HG02588 (cell line): ENCODE data around the gene NECTIN1.

Source experiments
- ATAC-seq: cut with Tn5 transposase; IDR thresholded peaks from one replicate; pipeline ENCODE4 v1.9.1; 2021; ENCODE audit warnings: mild to moderate bottlenecking, moderate library complexity; ENCODE audit not compliant: unreplicated experiment

The NECTIN1 gene

DNA sequence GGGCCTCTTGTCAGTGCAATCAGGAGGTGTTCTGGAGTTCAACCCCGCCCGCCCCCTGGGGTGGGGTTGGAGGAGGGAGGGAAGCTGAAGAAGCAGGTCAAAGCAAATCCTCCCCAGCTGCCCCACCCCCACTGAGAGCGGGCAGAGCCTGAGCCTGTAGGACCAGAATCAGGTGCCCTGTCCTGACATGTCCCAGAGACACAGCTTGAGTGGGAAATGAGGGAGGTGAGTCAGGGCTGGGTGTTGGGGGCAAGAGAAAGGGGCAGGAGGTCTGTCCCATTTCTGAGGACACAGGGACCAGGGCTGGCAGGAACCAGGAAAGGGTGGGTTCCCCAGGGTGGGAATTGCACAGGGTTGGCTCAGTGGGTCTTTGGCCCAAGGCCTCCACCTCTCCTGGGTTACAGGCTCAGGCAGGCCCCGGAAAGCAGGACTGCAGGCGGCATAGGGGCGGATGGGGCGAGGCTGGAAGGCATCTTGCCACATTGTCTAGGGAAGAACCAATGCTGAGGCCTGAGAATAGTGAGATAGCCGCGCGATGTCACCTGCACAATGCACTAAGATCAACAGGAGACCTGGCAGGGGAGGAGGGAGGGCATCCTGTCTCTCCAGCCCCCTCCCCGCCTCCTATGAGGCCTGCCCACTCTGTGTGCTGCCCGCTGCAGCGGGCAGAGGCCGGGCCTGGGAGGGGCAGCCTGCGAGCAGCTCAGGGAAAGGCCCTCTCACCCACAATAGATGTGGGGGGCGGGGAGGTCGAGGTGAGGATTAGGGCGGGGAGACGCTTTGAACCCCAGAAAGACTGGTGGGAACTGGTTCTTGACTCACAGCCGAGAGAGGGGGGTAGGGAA, 32.4 kb downstream of the NECTIN1 start:
- ATAC-seq = no peak

GRCh38 chr11:119694334-119694733, 34.7 kb downstream of the NECTIN1 start:
- ATAC-seq = no peak

DNA sequence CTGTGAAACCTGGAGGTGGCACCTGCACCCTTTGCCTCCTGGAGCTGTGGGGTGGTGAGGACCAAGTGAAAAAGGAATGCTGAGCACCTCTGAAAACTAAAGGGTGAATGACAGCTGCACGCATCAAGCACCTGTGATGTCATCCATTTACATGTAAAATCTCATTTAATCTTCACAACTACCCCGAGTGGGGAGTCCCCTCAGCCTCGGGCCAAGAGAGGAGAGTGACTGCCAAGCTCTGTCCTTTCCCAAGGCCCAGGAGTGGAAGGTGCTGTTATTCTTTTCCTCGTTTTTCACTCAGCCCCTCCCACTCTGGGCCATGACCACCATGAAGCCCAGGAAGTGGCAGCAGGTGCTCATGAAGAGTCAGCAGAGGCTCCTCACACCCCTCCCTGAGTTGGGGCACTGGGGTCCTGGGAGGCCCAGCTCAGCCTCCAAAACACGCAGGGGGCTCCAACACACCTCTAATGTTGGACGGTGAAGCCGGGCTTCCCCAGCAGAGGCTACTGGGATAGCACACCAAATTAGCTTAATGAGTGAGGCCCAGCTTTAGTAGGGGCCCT, 35.7 kb downstream of the NECTIN1 start:
- ATAC-seq = no peak

GRCh38 chr11:119692540-119692820, 36.5 kb downstream of the NECTIN1 start:
- no peak for ATAC-seq

DNA sequence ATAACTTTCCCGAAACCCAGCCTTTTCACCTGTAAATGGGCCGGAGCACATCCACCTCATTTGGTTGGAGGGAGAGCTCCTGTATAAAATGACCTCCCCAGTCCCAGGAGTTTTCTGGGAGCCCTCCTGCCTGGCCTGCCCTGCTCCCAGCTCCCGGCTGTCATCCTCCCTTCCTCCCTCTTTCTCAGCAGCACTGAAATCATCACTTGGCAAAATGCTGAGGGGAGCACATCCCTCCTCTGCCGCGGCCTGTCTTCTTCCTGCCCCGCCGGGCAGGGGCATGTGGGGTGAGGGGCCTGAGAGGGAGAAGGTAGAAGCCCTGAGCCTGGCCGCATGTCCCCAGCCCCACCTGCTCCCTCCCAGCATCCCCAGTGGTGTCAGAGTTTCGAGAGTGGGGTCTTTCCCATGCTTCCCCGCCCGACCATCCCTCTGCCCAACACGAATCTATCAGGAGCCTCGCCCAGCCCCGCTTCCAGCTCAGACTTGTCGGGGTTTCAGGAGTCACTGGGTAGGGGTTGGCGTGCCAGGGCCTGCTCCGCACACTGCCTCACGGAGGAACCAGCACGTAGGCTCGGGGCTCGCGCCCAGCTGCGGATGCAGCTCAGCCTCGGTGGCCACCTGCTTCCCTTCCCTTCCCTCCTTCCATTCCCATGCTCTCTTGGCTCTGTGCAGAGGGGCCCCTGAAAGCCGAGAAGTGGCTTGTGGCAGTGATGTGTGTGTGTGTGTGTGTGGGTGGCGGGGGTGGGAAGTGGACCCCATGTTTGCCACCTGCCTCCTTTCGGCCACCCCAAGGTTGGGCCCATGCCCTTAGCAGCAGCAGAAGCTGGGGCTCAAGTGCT, 37.1 kb downstream of the NECTIN1 start:
- no peak for ATAC-seq

GRCh38 chr11:119691020-119691666, 37.9 kb downstream of the NECTIN1 start:
- no peak for ATAC-seq

DNA sequence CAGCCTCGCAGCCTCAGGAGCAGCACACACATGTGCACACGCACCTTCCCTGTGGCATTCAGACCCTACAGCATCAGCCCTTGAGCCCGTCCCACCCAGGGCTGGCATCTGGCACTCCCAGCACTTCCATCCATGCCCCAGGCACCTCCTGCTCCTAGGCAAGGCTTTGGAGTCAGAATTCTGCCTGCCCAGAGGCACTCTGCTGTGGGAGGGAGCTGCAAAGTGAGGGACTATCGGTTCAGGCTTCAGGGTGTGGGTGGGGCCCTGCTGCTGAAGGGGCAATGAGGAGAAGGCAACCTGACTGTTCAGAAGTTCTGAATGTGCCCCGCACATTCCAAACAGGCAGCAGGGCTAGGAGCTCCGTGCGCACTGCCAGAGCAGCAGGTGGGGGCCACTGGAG, 39.7 kb downstream of the NECTIN1 start:
- no peak for ATAC-seq

- ATAC-seq = no peak
These were observed 40.6 kb downstream of the NECTIN1 start for GRCh38 chr11:119688356-119688755.

DNA sequence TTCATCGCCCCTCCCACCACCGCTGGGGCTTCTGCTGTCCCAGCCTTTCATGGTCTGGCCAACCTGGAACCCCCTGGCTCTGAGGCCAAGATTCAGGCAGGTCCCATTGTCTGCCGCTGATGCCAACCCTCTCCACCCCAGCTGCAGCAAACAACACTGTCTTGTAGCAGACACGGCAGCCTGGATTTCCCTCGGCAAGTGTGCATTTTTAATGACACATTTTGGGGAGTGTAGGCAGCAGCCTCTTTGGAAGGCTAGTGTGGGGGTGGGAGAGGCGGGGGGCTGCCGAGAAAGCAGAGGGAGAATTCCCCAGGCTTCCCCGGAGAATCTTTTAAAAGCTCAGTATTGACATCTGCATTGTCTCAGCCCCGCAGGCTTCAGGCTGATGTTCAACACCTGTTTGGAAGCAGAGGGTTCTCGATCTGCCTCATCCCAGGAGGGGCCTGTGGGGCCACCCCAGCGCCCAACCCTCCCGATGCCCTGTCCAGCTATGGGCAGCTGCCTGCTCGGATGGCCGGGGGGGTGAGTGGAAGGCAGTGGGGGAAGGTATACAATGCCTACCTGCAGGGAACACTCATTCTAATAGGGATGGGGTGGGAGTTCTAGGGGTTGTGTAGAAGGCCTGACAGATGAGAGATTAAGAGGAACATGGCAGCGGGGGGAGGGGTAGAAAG, 41.5 kb downstream of the NECTIN1 start:
- no peak for ATAC-seq

DNA sequence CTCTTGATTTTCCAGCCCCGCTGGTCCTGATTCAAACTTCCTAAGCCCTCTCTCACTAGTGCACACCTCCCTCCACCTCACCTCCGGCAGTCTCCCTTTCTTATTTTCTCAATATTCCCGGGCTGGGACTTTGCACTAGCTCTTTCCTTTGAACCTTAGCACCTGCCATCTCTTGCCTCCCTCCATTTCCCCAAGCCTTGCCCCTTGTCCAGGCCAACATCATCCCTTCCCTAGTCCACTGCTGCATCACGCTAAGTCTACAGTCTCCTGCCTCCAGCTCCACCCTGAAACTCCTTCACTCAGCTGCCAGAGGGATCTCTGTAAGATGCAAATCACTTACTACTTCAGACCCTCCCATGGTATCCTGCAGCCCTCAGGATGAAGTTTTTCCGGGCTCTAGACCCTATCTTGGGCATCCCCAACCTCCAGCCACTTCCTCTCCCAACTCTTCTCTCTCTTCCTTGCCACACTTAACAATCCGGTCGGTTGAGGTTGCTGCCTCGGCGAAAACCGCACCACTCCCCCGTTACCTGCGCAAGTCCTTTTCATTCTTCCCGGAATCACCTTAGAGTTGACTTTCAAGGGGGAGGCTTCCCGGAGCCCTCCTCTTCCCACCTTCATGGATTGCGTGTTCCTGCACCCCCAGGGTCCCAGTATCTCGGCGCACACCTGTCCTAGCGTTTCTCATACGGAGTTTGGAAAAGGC, 42.7 kb downstream of the NECTIN1 start:
- ATAC-seq = no peak

GRCh38 chr11:119685111-119685746, 43.8 kb downstream of the NECTIN1 start:
- no peak for ATAC-seq

GRCh38 chr11:119684361-119685110, 44.5 kb downstream of the NECTIN1 start:
- no peak for ATAC-seq

- ATAC-seq = no peak
These were observed 45.2 kb downstream of the NECTIN1 start for GRCh38 chr11:119683783-119684182.

GRCh38 chr11:119681361-119681910, 47.6 kb downstream of the NECTIN1 start:
- no peak for ATAC-seq

DNA sequence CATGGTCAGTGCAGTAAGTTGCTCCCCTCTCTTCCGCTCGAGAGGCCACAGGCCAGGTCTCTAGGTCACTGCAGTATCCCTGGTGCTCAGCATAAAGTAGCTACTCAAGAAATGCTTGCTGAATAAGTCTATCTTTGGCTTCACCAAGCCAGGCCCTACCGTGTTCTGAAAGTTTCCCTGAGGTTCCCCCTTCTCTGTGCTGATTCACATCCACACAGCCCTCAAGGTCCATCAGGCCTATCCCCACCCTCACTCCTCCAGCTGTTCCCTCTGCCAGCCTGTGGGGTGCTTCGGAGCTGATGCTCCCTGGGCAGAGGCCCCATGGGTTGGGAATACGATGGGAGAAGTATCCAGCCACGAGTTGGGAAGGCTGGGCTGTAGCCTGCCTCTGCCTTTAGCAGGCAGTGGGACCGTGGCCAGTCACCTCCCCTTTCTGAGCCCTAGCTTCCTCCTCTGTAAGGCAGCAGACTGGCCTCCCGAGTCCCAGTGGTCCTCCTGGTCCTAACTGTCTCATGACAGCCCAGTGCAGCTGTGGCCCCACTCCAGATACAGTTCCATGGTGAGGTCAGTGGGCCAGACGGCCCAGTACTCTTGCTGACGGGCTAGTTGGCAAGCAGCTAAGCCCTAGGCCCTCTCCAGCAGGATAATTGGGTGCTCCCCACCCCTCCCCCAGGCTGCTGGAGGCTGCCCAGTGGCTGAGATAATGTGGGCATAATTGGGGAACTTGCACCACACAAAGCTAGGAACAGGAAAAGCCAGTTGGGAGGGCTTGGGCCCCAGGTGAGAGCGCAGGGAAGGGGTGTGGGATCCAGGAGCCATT, 48.2 kb downstream of the NECTIN1 start:
- ATAC-seq = no peak

DNA sequence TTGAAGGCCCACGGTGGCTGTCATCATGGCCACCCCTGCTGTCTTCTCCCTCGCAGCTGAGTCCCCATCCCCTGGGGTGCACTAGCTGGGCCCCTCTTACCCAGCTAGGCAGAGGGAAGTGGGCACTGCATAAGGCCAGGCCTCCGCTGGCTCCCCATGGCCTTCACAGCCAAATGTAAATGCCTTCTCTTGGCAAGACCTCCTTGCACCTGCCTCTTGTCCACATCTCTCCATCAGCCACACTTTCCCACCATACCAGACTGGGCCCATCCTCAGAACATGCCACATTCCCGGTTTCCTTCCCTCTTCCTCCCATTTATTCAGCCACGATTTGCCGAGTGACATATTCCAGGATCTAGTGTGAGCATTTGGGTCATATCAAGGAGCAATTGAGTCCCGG, 49.7 kb downstream of the NECTIN1 start:
- no peak for ATAC-seq

- ATAC-seq = no peak
These were observed 50.6 kb downstream of the NECTIN1 start for GRCh38 chr11:119678351-119678750.

DNA sequence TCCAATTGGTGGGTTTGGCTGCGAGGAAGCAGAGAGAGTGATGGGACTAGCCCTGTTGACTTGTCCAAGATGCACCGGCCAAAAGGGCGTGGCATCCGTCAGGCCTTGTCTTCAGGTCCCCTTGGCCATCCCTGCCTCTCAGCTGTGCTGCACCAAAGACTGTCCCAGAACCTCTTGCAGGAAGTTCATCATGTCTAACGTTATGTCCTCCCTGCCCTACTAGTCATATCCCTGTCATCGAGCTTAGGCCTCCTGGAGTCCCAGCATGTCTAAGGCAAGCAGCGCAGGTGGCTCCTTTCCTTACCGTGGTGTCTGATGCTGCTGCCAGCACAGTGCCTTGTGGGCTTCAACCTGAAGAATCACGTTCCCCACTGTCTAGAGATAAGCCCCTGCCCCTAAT, 51.2 kb downstream of the NECTIN1 start:
- ATAC-seq = no peak
